GM18511 (cell line): ENCODE measurements around the gene BACH2.
"Not testable (repeated sequence)": the region's sequence is repeated elsewhere in the genome, so short reads cannot be mapped to it uniquely, and the experiment has no call there.

Source experiments
- ATAC-seq: cut with Tn5 transposase; IDR thresholded peaks from one replicate; pipeline ENCODE4 v1.9.1; 2021; ENCODE audit warnings: mild to moderate bottlenecking, moderate library complexity; ENCODE audit not compliant: unreplicated experiment

BACH2 gene

DNA sequence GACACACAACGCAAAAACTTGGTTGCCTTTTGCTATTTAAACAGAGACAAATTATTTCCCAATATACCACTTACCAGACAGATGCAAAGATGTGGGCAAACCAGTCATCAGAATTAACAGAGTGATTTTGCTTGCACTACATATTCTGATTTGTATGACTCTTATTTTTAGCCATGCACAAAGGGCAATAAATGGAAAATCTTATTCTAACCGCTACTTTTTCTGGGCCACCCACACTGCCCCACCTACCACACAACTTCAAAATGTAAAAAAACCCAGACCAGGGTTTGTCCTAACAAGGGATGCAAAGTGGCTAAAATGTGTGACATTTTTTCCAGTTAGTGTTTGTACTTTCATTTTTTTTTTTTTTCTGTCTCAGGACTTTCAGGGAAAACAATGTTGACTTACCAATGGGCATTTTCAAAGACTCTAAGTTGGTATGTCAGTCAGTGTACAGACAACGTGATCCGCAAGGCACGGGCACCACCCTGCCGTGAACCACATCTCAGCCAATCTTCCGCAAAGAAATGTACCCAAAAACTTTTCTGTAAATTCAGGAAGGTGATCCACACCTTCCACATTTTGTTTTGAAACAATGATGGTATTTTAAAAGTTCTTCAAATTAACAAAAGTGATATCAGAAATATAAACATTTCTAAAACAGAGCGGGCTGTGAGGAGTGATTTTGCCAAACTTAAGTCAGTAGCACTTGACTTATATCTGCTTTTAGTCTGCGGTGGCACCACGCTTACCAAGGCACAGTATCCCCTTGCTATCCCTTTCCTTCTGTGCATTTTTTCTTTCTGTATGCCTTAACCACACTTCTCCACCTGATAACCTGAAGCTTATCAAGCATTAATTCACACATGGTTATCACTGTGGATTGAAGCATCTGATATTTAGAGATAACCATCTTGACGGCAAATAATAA is 216.8 kb downstream of the BACH2 start:
- ATAC-seq, result no peak

DNA sequence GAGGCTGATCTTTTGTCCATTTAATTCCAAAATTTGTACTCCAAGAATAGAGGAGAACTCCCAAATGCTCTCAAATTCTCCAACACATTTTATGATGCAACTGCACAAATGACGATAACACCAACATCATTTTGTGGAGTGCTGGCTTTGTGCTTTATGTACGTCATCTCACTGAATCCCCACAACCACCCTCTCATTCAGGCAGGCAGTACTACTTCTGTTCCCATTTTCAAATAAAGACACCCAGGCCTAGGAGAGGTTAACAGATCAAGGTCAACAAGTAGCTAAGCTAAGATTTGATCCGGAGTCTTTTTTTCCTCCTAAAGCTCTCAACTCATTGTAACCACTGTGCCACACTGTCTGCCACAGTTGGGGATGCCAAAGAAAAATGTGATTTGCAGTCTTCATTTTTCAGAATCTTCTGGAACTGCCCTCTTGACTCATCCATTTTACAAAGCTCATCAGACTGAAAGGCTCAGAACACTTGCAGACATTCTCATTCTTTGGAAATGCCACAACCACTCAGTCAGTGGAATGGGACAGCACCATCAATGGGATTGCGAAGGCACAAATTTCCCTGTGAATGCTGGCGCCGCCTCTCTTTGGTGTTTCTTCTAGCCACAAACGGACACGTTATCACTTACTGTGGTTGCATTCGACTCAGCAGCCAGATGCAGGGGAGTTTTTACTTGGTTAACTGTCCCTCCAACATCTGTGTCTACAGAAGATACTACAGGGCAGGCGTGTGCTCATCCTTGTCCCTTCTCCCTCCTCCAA is 217.9 kb downstream of the BACH2 start:
- ATAC-seq, result no peak

DNA sequence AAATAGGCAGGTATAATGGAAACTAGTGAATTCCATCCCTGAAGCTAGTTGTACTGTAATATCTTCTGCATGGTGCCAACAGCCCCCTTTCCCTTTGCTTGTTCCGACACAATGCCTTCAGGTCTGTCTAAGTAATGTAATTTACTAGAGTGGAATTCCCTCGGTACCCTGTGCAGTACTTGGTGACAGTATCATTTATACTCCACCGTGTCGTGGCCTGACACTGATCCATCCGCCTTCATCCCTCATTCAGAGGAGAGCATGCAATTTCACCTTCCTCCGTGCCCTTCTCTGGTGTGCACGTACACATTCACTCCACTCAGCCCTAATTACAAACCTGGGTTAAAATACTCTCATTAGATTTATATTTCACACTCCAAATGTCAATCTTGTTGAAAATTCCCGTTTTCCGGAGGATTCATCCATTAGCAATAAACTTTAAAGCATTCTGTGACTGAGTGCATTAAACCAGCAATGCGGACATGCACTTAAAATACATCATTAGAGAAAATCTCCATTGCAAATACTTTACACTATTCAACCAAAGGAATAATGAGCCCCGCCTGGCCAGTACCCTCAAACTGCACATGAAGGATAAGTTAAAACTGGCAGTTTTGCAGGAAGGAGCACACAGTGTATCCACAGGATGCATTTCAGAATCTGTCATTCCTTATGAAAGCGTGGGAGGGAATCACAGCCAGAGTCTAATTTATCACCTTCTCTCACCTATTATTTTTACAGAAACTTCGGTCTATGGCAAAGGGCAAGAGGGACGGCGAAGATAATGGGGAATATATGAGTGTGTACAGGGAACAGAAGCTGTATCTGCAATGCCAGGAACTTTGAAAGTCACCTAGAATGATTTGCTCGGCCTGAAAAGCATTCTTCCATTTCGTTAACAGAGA is 219.9 kb downstream of the BACH2 start:
- no peak for ATAC-seq

DNA sequence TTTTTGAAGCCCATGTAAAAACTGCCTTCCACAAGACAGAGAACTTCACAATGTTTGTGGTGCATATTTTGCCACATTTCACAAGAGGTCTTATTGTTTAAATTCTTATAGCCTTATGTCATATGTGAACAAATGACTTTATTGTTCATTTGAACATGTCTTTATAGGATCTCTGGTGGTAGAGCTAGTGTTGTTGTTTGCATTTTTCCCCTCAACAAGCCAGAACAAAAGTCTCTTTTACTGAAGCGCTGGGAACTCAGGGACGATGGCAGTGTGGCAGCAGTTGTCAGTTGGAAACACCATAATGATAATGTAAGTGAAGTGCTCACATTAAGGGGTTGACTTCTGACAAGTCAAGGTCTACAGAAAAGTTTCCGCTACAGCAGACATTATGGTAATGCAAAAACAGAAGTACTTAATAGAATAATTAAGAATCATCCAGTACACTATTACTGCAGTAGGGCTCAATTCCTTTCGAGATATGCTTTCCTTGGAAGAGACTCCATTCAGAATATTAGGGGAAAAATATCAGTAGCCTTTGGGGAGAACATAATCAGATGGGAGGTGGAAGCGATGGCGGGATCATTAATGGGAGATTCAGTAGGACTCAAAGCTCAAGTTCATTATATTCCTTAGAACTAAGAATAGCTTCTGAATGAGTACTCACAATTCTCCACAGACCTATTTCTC is 222.3 kb downstream of the BACH2 start:
- no peak for ATAC-seq

DNA sequence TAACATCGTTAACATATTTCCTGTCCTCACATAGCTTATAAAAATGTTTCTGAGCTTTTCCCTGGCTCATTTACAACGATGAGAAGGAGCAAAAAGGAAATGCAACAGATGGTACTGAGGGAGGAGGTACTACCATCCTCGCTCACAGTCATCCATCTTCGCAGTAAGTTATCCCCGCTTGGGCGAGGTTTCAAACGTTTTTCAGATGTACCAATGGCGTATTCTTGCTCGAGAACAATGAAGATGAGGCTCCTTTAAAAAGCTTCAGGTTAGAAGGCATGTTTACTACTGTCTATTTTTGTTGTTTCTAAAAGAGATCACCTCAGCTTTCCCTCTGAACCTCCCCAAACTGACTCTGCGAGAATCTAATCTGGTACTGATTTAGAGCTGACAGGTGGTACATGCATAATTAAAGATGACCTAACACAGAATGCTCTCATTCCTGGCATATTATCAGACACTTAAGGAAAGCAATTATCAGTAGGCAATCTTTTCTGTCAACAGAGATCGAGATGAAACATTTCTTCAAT is 223.6 kb downstream of the BACH2 start:
- no peak for ATAC-seq

DNA sequence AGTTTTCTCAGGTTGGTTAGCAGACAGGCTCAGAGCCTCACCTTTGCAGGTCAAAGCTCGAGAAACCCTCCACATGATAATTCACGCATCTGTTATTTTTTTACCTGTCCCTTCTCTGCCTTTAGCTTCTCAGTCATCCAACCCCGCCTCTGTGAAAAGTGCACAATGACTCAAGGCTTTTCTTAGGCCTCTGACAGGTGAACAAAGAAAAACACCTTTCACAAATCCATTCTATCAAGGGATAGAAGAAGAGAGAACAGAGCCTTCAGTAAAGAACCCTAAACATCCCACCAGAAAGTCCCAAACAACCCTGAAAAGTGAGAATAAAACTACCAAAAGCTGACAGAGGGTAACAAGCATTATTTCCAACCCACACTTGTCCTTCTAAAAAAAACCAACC is 224.1 kb downstream of the BACH2 start:
- ATAC-seq, result no peak

DNA sequence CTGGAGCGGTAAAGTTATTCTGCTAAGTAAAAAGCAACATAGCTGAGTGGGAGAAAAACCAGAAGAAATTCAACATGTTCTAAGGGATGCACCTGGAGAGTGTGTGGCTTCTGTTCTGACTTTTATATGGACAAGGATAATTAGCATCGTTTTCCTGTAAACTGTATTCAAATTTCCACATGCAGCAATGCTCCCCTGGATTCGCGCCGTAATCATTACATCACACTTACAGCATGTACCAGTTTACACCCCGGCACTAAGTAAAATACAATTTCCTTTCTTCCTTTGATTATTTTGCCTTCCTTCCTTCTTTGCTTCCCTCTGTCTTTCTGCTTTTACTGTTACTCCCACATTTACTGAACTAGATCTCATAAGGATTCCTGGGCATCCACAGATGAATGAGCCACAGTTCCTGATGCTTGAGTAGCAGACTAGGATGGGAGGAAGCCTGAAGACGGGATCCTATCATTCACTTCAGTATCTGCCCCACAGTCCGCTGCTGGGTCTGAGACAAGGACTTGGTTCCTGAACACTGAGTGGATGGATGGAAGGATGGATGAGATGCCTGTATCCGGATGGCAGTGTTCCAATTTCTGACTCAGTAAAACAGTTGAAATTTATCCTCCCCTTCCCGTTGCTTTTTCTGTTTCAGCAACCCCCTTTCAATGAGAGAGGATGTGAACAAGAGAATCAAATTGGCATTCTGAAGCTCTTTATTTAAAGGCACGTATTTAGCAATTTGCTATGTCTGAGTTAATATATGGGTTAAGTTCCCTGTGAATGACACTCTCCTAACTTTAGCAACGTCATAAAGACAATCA is 227.7 kb downstream of the BACH2 start:
- ATAC-seq, result no peak

DNA sequence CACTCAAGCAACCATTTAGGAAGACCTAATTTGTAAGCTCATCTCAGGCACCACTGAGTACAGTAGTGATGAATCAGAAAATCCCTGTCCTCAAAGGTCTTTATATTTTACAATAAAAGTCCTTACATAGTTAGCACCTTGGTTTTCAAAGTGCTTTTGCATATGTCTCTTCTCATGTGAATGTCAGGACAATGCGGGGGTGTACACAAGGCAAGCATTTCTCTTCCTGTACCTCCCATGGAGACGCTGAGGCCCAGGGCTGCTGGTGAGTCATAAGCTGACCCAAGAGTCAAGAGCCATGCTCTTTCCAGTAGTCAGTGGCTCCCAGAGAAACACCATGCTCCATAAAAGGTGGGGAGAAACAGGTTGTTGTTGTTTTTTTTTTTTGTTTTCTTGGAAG is 228.4 kb downstream of the BACH2 start:
- no peak for ATAC-seq

DNA sequence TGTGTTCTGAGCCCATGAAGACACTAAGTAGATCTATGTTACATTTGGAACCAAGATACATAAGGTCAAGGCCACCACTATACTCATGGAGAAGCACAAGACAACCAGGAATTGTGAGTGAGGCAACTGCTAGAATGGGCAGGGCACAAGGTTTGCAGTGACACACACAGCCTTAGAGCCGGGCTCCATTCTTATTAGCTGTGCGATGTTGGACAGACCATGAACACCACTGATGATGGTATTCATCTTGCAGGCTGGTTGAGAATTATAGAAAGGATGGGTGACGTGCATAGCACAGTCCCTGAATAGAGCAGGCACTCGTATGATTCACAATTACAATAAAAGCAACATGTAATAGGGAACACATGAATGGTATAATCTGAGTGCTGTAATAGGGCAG is 229.9 kb downstream of the BACH2 start:
- ATAC-seq, result no peak

DNA sequence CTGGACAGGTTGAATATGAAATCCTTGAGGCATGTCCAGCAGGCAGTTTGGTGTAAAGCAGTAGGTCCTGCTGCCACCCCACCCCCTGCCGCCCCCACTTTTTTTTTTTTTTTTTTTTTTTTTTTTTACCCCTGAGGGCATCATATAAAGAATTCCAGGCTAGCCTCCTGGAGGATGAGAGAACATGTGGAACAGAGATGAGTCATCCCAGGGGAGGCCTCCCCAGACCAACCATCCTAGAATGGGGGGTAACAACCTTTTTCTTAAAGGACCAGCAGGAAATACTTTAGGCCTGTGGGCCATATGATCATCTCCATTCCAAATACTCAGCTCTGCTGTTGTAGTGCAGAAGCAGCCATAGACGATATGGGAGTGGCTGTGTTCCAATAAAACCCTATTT is 231.5 kb downstream of the BACH2 start:
- no peak for ATAC-seq

DNA sequence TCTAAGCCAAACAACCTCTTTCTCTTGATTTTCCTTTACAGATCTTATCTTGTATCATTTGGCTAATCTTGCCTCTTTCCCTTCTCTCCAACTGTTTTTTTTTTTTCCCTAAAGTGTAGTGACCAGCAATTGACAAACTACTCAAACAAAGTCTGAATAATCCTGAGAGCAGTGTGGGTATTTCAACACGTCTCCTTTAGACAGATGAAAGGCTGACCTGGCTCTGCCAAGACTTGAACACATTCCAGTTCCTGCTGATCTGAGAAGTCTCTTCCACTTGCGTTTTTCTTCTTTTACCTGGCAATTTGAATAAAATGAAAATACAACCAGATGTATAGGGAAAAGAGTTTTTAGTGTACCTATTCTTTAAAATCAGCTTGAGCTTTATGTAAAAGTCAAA is 234.0 kb downstream of the BACH2 start:
- no peak for ATAC-seq

DNA sequence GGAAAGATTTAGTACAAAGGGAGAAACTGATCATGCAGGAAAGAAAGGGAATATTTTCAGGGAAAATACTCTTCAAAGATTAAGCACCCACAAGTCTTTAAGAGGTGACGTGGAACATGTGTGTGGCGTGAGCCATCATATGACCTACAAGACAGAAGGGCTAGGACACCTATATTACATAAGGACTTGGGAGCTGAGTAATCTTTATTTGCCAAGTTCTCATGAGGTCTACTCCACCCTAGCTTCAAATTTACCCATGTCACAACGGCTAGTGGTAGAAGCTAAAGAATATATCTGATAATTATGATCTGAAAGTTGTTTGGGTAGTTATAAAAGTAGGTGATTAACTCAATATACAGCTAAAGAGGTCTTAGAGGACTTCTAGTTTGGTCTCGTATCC is 234.6 kb downstream of the BACH2 start:
- ATAC-seq, result no peak

DNA sequence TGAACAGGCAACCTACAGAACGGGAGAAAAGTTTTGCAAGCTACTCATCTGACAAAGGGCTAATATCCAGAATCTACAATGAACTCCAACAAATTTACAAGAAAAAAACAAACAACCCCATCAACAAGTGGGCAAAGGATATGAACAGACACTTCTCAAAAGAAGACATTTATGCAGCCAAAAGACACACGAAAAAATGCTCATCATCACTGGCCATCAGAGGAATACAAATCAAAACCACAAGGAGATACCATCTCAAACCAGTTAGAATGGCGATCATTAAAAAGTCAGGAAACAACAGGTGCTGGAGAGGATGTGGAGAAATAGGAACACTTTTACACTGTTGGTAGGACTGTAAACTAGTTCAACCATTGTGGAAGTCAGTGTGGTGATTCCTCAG is 237.5 kb downstream of the BACH2 start:
- ATAC-seq, result not testable (repeated sequence)

DNA sequence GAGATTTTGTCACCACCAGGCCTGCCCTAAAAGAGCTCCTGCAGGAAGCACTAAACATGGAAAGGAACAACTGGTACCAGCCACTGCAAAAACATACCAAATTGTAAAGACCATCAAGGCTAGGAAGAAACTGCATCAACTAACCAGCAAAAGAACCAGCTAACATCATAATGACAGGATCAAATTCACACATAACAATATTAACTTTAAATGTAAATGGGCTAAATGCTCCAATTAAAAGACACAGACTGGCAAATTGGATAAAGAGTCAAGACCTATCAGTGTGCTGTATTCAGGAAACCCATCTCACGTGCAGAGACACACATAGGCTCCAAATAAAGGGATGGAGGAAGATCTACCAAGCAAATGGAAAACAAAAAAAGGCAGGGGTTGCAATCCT is 240.7 kb downstream of the BACH2 start:
- ATAC-seq, result not testable (repeated sequence)

DNA sequence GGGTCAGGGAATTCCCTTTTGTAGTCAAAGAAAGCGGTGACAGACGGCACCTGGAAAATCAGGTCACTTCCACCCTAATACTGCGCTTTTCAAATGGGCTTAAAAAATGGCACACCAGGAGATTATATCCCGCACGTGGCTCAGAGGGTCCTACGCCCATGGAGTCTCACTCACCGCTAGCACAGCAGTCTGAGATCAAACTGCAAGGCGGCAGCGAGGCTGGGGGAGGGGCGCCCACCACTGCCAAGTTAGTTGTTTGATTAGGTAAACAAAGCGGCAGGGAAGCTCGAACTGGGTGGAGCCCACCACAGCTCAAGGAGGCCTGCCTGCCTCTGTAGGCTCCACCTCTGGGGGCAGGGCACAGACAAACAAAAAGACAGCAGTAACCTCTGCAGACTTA is 242.4 kb downstream of the BACH2 start:
- ATAC-seq, result not testable (repeated sequence)

DNA sequence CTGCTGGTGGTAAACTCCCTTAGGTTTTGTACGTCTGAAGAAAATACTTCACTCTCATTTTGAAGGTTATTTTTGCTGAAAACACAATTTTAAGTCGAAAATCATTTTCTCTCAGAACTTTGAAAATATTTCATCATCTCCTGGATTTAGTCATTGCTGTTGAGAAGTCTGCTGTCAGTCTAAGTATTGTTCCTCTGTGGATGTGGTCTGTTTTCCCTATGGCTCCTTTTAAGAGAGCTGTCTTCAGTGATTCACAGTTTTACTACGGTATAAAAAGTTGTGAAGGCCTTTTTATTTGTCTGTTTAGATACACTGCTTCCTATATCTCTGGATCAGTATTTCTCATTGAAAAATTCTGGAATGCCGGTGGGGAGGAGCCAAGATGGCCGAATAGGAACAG is 243.0 kb downstream of the BACH2 start:
- no peak for ATAC-seq

DNA sequence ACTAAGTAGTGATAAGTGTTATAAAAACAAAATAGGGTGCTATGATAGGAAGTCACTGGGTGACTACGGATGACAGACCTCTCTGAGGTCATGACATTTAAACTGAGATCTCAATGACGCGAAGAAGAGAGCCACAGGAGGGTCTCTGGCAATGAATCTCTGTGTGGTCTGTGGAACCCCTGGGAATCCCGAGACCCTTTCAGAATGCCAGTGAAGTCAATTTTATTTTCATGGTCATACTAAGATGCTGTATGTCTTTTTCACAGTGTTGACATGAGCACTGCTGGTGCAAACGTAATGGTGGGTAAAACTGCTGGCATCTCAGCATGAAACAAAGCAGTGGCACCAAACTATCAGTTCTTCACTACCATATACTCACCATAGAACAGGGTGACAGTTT is 247.3 kb downstream of the BACH2 start:
- ATAC-seq, result no peak

DNA sequence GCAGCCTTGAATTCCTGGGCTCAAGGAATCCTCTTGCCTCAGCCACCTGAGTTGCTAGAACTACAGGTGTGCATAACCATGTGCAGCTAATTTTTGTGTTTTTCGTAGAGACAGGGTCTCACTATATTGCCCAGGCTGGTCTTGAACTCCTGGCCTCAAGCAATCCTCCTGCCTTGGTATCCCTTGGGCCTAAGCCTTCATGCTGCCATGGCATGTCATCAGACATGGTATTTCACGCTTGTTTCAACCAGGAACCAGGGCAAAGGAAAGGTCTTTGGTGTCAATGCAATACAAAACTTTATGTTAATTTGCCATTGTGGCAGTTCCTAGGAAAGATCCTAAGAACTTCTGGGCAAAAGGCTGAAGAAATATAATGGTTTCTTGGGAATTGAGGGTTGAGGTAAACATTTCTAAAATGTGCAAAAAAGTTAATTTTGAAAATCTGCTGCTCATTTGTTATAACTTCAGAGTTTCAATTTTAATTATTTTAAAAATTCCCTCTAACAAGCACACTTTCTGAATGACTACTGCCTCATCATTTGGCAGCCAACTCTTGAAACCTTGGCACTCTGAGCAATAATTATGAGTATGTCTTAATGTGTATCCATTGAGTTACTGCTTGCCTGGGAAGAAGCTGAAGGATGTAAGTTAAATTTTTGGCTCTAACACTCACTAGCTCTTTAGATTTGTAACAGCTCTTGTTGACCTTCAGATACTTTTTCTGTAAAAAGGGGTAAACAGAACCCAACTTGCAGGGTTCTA is 248.3 kb downstream of the BACH2 start:
- no peak for ATAC-seq

DNA sequence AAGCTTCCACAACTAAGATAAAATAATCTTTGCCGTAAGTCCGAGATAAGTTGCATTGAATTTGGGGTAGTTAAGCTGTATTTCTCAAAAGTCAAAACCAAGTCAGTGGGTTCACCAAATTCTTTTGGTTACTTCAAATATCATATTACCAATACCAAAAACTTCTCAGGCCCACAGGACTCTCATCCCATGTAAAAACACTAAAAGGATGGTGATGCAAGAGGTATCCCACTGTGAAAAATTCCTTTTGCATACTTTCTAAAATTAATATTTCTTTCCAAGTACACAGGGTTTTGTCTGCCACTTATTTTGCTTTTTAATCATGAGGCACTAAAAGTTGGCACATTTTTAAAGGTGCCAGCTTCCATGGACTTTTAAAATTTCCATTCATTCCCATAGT is 251.1 kb downstream of the BACH2 start:
- ATAC-seq, result no peak
